ENCODE results near the gene SDE2.

DNA sequence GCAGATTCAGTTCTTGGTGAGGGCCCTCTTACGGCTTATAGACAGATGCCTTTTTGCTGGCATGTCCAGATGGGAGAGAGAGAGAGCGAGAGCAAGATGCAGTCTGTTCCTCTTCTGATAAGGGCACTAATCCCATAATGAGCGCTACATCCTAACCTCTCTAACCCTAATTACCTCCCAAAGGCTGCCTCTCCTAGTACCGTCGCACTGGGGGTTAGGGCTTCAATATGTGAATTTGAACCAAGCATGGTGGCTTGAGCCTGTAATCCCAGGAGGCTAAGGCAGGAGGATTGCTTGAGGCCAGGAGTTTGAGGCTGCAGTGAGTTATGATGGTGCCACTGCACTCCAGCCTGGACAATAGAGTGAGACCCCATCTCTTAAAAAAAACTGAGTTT lies 10.5 kb upstream of the SDE2 start:
- TF ChIP-seq, protein P1, sequence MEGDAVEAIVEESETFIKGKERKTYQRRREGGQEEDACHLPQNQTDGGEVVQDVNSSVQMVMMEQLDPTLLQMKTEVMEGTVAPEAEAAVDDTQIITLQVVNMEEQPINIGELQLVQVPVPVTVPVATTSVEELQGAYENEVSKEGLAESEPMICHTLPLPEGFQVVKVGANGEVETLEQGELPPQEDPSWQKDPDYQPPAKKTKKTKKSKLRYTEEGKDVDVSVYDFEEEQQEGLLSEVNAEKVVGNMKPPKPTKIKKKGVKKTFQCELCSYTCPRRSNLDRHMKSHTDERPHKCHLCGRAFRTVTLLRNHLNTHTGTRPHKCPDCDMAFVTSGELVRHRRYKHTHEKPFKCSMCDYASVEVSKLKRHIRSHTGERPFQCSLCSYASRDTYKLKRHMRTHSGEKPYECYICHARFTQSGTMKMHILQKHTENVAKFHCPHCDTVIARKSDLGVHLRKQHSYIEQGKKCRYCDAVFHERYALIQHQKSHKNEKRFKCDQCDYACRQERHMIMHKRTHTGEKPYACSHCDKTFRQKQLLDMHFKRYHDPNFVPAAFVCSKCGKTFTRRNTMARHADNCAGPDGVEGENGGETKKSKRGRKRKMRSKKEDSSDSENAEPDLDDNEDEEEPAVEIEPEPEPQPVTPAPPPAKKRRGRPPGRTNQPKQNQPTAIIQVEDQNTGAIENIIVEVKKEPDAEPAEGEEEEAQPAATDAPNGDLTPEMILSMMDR (IDR thresholded peaks at IDR 0.05): no peak
- no peak for TF ChIP-seq POLR2A (IDR thresholded peaks at IDR 0.05)

All from thyroid gland (tissue), 4 donors.